Kidney glomerular epithelial cell (primary cell): ENCODE results near the gene APOM.
A peak's percentile ranks its signal among the peaks of the same experiment; 100 is the strongest.

ENCODE experiments used
- DNase-seq: peaks from one replicate; lab custom pipeline; 2025; lab: John Stamatoyannopoulos, UW

APOM gene

GRCh38 chr6:31655349-31656237, at the start of gene APOM:
APOM (plus strand) TSS chr6:31655894; CDS start chr6:31655967, 73 bp downstream.
- DNase-seq, result no peak

GRCh38 chr6:31607317-31607716, 48.4 kb upstream of the APOM start:
- DNase-seq, result no peak

GRCh38 chr6:31609519-31610406, 45.9 kb upstream of the APOM start:
- no peak for DNase-seq

- DNase-seq, result no peak
Measured at GRCh38 chr6:31610968-31611367, 44.7 kb upstream of the APOM start.

- no peak for DNase-seq
Measured at GRCh38 chr6:31614075-31614619, 41.5 kb upstream of the APOM start.

GRCh38 chr6:31614684-31615578, 40.8 kb upstream of the APOM start, which contains the start of gene AIF1:
AIF1 (plus strand) TSS chr6:31615234; CDS start chr6:31615330, 96 bp downstream.
- DNase-seq, result no peak

- no peak for DNase-seq
Measured at GRCh38 chr6:31615748-31616147, 39.9 kb upstream of the APOM start.

GRCh38 chr6:31617010-31617409, 38.7 kb upstream of the APOM start:
- DNase-seq, result no peak

GRCh38 chr6:31619805-31620585, 35.7 kb upstream of the APOM start:
- DNase-seq, result peak; percentile 99

- no peak for DNase-seq
Measured at GRCh38 chr6:31620586-31621319, 34.9 kb upstream of the APOM start, which contains the start of gene PRRC2A. PRRC2A (plus strand) TSS chr6:31620715; CDS start chr6:31622790, 2,075 bp downstream.

- DNase-seq, result no peak
Measured at GRCh38 chr6:31621320-31621939, 34.3 kb upstream of the APOM start.

- no peak for DNase-seq
Measured at GRCh38 chr6:31621991-31622390, 33.7 kb upstream of the APOM start.

GRCh38 chr6:31622684-31623091, 33.0 kb upstream of the APOM start:
- DNase-seq, result no peak

GRCh38 chr6:31624070-31624469, 31.6 kb upstream of the APOM start:
- no peak for DNase-seq

GRCh38 chr6:31626952-31627351, 28.7 kb upstream of the APOM start:
- no peak for DNase-seq

- DNase-seq, result no peak
Measured at GRCh38 chr6:31627690-31628287, 27.9 kb upstream of the APOM start.

- no peak for DNase-seq
Measured at GRCh38 chr6:31629014-31629413, 26.7 kb upstream of the APOM start.

GRCh38 chr6:31630177-31630934, 25.3 kb upstream of the APOM start:
- no peak for DNase-seq
